ENCODE measurements around the gene MAPT. TPM values are rescaled to one million over a fixed set of nuclear protein-coding genes. Genes with fewer than 3 reads are reported as not detected.

The MAPT gene
- total RNA-seq, 6 experiments from 2014 or later, result 0.11 to 0.43 (median 0.26) TPM

GRCh38 chr17:46023783-46024388 is 129.5 kb downstream of the MAPT start:
- H3K27ac Mint-ChIP-seq, result no peak overlapping the region
- H3K9me3 Mint-ChIP-seq, result no peaks in the 10 kb centered on the region
- H3K4me1 Mint-ChIP-seq (ENCODE audit: low read depth), result no peaks in the 10 kb centered on the region
- TF ChIP-seq CTCF (IDR thresholded peaks at IDR 0.05), result no peak
- H3K4me3 Mint-ChIP-seq, result no peak overlapping the region
- peaks cover 12% of the 10 kb centered on the region for H3K36me3 Mint-ChIP-seq (ENCODE audit: low read depth)
- no peak for DNase-seq
- H3K27me3 Mint-ChIP-seq (ENCODE audit: insufficient read depth), result peaks cover 5% of the 10 kb centered on the region

- Mint-ChIP-seq H3K9me3 (no peaks in the 10 kb centered on the region), H3K27ac (no peak overlapping the region), H3K27me3 (ENCODE audit: insufficient read depth) (peaks cover 5% of the 10 kb centered on the region), H3K36me3 (ENCODE audit: low read depth) (peaks cover 19% of the 10 kb centered on the region), H3K4me1 (ENCODE audit: low read depth) (no peaks in the 10 kb centered on the region), H3K4me3 (no peak overlapping the region)
- DNase-seq, result no peak
- no peak for TF ChIP-seq CTCF (IDR thresholded peaks at IDR 0.05)
These were observed 130.2 kb downstream of the MAPT start for GRCh38 chr17:46024590-46024989.

- H3K4me1 Mint-ChIP-seq (ENCODE audit: low read depth), result no peaks in the 10 kb centered on the region
- H3K9me3 Mint-ChIP-seq, result no peaks in the 10 kb centered on the region
These were observed 130.7 kb downstream of the MAPT start for GRCh38 chr17:46025060-46025459.

GRCh38 chr17:46025510-46026165 is 131.3 kb downstream of the MAPT start:
- peaks cover 25% of the 10 kb centered on the region for H3K36me3 Mint-ChIP-seq (ENCODE audit: low read depth)
- peaks cover 6% of the 10 kb centered on the region for H3K27me3 Mint-ChIP-seq (ENCODE audit: insufficient read depth)
- no peak for TF ChIP-seq CTCF (IDR thresholded peaks at IDR 0.05)
- H3K27ac Mint-ChIP-seq, result peak overlapping the region; percentile 17
- no peaks in the 10 kb centered on the region for H3K9me3 Mint-ChIP-seq
- no peaks in the 10 kb centered on the region for H3K4me1 Mint-ChIP-seq (ENCODE audit: low read depth)
- H3K4me3 Mint-ChIP-seq, result no peak overlapping the region; the same call in 1 of the 2 replicates
- DNase-seq, result no peak

More at GRCh38 chr17:46025060-46025459, 130.7 kb downstream of the MAPT start:
- peaks cover 5% of the 10 kb centered on the region for H3K27me3 Mint-ChIP-seq (ENCODE audit: insufficient read depth)
- 0 out of 2 replicates have a peak overlapping the region, but pooled peaks have one; percentile 17 for H3K27ac Mint-ChIP-seq
- H3K4me3 Mint-ChIP-seq, result no peak overlapping the region
- DNase-seq, result no peak
- no peak for TF ChIP-seq CTCF (IDR thresholded peaks at IDR 0.05)
- peaks cover 20% of the 10 kb centered on the region for H3K36me3 Mint-ChIP-seq (ENCODE audit: low read depth)

- Mint-ChIP-seq H3K4me1 (ENCODE audit: low read depth) (no peaks in the 10 kb centered on the region), H3K27ac (no peak overlapping the region; the same call in 1 of the 2 replicates), H3K27me3 (ENCODE audit: insufficient read depth) (peaks cover 6% of the 10 kb centered on the region), H3K9me3 (no peaks in the 10 kb centered on the region), H3K4me3 (no peak overlapping the region), H3K36me3 (ENCODE audit: low read depth) (peaks cover 31% of the 10 kb centered on the region)
- no peak for DNase-seq
- no peak for TF ChIP-seq CTCF (IDR thresholded peaks at IDR 0.05)
These were observed 132.1 kb downstream of the MAPT start for GRCh38 chr17:46026166-46027047.
